Spleen (tissue), 11 donors: Measurements from ENCODE around the gene CIDEB. TPM values are rescaled to one million over a fixed set of nuclear protein-coding genes. Genes with fewer than 3 reads are reported as not detected.
A peak's percentile ranks its signal among the peaks of the same experiment; 100 is the strongest.

Source experiments
- DNase-seq: peaks from one replicate; pipeline ENCODE4 v3.0.0-alpha.2; 2020
- H3K27ac ChIP-seq, 8 donors: fragments of 200-600 bp; sonication (generic) in 7 of 8; 1 replicate in 4 of 8; 2 replicates in 4 of 8; pipeline versions ENCODE4 v1.5.0 to v1.8.0; 2016 to 2021; ENCODE audit warnings: inconsistent platforms in 4 of 8, mild to moderate bottlenecking in 4 of 8, moderate library complexity in 1 of 8
- H3K27me3 ChIP-seq, 7 donors: fragments of 200-600 bp; sonication (generic) in 6 of 7; replicated peaks in 1 of 7; 1 replicate in 4 of 7; 2 replicates in 3 of 7; pipeline versions ENCODE4 v1.5.0 to v1.8.0; 2016 to 2021; ENCODE audit warnings: inconsistent platforms in 3 of 7, mild to moderate bottlenecking in 1 of 7
- H3K36me3 ChIP-seq, 6 donors: fragments of 200-600 bp; sonication (generic) in 5 of 6; 1 replicate in 4 of 6; 2 replicates in 2 of 6; pipeline versions ENCODE4 v1.5.0 to v1.8.0; 2016 to 2021; ENCODE audit warnings: inconsistent platforms in 2 of 6
- H3K4me1 ChIP-seq, 6 donors: fragments of 200-600 bp; sonication (generic) in 5 of 6; 1 replicate in 3 of 6; 2 replicates in 3 of 6; pipeline versions ENCODE4 v1.5.0 to v1.8.0; 2016 to 2021; ENCODE audit warnings: inconsistent platforms in 3 of 6
- H3K4me3 ChIP-seq, 8 donors: fragments of 200-600 bp; sonication (generic) in 7 of 8; 1 replicate in 4 of 8; 2 replicates in 4 of 8; pipeline versions ENCODE4 v1.5.0 to v1.8.0; 2016 to 2021; ENCODE audit warnings: inconsistent platforms in 4 of 8, mild to moderate bottlenecking in 4 of 8, moderate library complexity in 2 of 8
- H3K9me3 ChIP-seq, 8 donors: fragments of 200-600 bp; sonication (generic) in 7 of 8; 1 replicate in 4 of 8; 2 replicates in 4 of 8; pipeline versions ENCODE4 v1.5.0 to v1.8.0; 2016 to 2021; ENCODE audit warnings: inconsistent platforms in 4 of 8
- POLR2A ChIP-seq, 3 donors: fragments of 450-650 bp; IDR thresholded peaks; one replicate each; pipeline ENCODE4 v1.5.1; 2017; ENCODE audit warnings: antibody characterized with exemption in 3 of 3, mild to moderate bottlenecking in 1 of 3
- POLR2AphosphoS5 ChIP-seq, 3 donors: sonication (generic); formaldehyde crosslinking; IDR thresholded peaks; one replicate each; pipeline ENCODE4 v1.5.1; 2017; ENCODE audit warnings: antibody characterized with exemption in 3 of 3
- WGBS, 5 donors: extraction: QIAGEN DNeasy Blood & Tissue Kit in 3 of 5; methylation state at CpG; one replicate each; pipeline versions ENCODE4 v1.1.5 to v1.1.7; 2013 to 2018; 5-methylcytosine and 5-hydroxymethylcytosine counted together
- intact Hi-C: fragments of 100-400 bp; cut with DNase I; formaldehyde crosslinking; loops from one replicate; pipeline ENCODE4 v1.15.0; 2023; ENCODE audit warnings: low total_unique reads
- polyA plus RNA-seq, 3 donors: library from polyadenylated mRNA; stranded (reverse); fragments of 200-250 nt; gene quantifications; one replicate each; pipeline ENCODE4 v1.2.1, GENCODE V29; 2013
- total RNA-seq, 7 donors: library from RNA; depleted of rRNA in 3 of 7; stranded (reverse); fragments of >200 nt in 3 of 7; fragmentation: NEBNext Ultra II Directional in 4 of 7; extraction: Animal tissue kit (Norgen Biotek cat#: 25700) in 4 of 7; gene quantifications; one replicate each; pipeline versions ENCODE4 v1.1.0 to v1.2.1, GENCODE V29; 2016 to 2021
- TF ChIP-seq, protein P1 (sequence below), 11 experiments: fragments of 200-600 bp in 7 of 11; fragments of 450-650 bp in 4 of 11; sonication (generic) in 4 of 11; IDR thresholded peaks in 8 of 11; conservative IDR thresholded peaks in 3 of 11; 1 replicate in 7 of 11; 2 replicates in 4 of 11; pipeline versions ENCODE4 v1.4.0 to v1.8.0; 2016 to 2021; ENCODE audit warnings: antibody characterized with exemption in 11 of 11, inconsistent platforms in 4 of 11, mild to moderate bottlenecking in 1 of 11
- donor health status: healthy with polysubstance abuse.
- donor health status: DM: no; HTN: no; CAD: no; lungs with moderate emphysema.
- donor health status: DM: no; HTN: no; CAD: no.
- donor health status: Bipolar disorder and iron deficiency.
- donor health status: healthy.
- donor health status: DM: no; HTN: no; CAD: no.
- donor health status: DM: yes; HTN: yes; CAD: no.

CIDEB gene
- total and polyA plus RNA-seq, 10 donors: 31.0 to 145 (median 81.6) TPM

DNA sequence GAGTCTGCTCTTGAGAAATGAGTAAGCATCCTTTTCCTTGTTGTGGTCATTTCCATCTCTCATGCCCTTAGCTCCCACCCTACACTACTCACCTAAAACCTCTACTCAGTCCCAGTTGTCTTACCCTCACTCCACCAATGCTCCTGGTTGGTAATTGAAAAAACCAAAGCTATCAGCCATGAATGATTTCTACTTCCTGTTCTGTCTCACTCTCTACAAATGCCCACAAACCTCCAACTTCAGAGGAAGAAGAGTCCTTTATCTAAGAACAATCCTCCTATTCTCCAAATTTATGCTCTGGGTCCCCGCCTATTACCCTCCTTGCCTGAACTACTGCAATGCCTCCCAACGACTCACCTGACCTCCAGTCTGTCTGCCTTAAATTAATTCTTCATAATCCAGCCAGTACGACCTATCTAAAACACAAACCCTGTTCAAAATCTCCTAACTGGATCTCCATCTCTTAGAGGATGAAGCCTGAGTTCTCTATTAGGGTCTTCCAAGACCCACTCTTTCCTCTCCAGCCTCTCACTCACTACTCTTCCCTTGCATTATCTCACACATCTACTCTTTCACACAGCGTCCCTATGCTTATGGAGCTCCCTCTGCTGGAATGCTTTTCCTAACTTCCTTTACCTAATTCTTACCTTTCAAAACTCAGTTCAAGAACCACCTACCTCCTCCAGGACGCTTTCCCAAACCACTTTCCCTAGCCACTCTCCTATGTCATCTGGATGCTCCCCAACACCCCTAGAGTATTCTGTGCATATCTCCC, 10.4 kb downstream of the CIDEB start:
- peaks cover 3 to 60% (median 34%) of the 10 kb centered on the region in 6 donors for H3K36me3 ChIP-seq
- H3K4me3 ChIP-seq: no peak overlapping the region
- H3K9me3 ChIP-seq: no peaks in the 10 kb centered on the region
- no peaks in the 10 kb centered on the region for H3K27me3 ChIP-seq
- TF ChIP-seq POLR2A (IDR thresholded peaks at IDR 0.05): no peak
- TF ChIP-seq, protein P1, sequence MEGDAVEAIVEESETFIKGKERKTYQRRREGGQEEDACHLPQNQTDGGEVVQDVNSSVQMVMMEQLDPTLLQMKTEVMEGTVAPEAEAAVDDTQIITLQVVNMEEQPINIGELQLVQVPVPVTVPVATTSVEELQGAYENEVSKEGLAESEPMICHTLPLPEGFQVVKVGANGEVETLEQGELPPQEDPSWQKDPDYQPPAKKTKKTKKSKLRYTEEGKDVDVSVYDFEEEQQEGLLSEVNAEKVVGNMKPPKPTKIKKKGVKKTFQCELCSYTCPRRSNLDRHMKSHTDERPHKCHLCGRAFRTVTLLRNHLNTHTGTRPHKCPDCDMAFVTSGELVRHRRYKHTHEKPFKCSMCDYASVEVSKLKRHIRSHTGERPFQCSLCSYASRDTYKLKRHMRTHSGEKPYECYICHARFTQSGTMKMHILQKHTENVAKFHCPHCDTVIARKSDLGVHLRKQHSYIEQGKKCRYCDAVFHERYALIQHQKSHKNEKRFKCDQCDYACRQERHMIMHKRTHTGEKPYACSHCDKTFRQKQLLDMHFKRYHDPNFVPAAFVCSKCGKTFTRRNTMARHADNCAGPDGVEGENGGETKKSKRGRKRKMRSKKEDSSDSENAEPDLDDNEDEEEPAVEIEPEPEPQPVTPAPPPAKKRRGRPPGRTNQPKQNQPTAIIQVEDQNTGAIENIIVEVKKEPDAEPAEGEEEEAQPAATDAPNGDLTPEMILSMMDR (IDR thresholded peaks at IDR 0.05 in 8 of 11, conservative IDR thresholded peaks at IDR 0.05 in 3 of 11): peak in 6 of 11 experiments; percentile 15 to 57 (median 35)
- no peak for DNase-seq
- 36 to 51% (median 44%) methylated on average over 5 of the region's 5 CpGs for WGBS, 5 donors
- H3K4me1 ChIP-seq: peaks cover 31 to 64% (median 54%) of the 10 kb centered on the region in 6 donors
- intact Hi-C loops: no loop called here
- peak overlapping the region in 7 of 8 donors; percentile 0 to 62 (median 41) for H3K27ac ChIP-seq

DNA sequence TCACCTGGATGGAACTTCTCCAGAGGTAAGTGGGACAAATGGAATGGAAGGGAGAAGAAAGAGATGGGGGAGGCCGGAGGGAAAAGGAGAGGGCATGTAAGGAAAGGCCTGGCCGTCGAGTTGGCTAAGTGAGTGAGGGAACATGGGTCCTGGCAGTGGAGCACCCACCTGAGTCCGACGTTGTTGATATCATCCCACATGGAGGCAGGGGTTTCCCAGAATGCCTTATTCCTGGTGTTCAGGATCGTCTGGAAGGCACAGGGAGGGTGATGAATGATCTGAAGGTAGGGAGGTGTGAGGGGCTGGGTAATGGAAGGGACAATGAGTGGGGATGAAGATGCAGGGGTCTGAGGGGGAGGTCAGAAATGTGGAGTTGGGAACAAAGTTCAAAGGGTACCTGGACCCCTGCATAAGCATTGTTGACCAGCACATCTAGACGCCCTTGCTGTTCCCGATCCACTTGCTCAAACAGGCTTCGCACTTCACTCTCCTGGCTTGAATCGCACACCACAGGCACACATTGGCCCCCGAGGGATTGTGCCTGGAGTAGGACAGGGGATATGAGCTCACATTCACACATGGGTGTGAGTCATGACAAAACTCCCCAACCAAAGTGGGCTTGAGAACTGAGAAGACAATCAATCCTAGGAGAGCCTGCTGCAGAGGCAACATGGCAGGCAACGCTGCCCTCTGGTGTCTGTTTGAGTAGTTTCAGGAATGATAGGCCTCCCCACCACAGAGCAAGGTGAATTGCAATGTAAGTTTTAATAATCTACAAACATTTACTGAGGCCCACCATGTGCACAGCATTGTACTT, 11.2 kb downstream of the CIDEB start:
- H3K4me3 ChIP-seq: no peak overlapping the region
- H3K9me3 ChIP-seq: no peaks in the 10 kb centered on the region
- TF ChIP-seq POLR2AphosphoS5 (IDR thresholded peaks at IDR 0.05) (peak in 2 of 3 donors; percentile 25 to 64), POLR2A (IDR thresholded peaks at IDR 0.05) (no peak)
- TF ChIP-seq, protein P1 (IDR thresholded peaks at IDR 0.05 in 8 of 11, conservative IDR thresholded peaks at IDR 0.05 in 3 of 11): peak; percentile 58 to 91 (median 80)
- H3K27ac ChIP-seq: peak overlapping the region in 7 of 8 donors; percentile 0 to 62 (median 41)
- DNase-seq: peak; percentile 88
- intact Hi-C loops: no loop called here
- peaks cover 3 to 60% (median 34%) of the 10 kb centered on the region in 6 donors for H3K36me3 ChIP-seq
- 67 to 74% (median 69%) methylated on average over 12 of the region's 12 CpGs for WGBS, 5 donors
- peaks cover 31 to 57% (median 51%) of the 10 kb centered on the region in 6 donors for H3K4me1 ChIP-seq
- no peaks in the 10 kb centered on the region for H3K27me3 ChIP-seq

DNA sequence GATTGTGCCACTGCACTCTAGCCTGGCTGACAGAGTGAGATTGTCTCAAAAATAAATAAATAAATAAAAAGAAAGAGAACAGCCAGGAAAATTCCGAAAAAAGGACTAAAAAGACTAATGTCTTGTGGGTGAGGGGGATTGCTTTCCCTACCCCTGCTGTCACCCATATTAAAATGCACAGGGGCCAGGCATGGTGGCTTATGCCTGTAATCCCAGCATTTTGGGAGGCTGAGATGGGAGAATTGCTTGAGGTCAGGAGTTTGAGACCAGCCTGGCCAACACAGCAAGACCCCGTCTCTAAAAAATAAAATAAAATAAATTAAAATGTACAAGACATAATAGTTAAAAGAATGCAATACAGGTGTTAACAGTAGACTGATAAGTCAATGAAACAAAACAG, 14.3 kb downstream of the CIDEB start:
- TF ChIP-seq POLR2AphosphoS5 (IDR thresholded peaks at IDR 0.05) (no peak), POLR2A (IDR thresholded peaks at IDR 0.05) (no peak)
- TF ChIP-seq, protein P1 (IDR thresholded peaks at IDR 0.05 in 8 of 11, conservative IDR thresholded peaks at IDR 0.05 in 3 of 11): no peak
- Histone ChIP-seq H3K27me3 (no peaks in the 10 kb centered on the region), H3K36me3 (peaks cover 3 to 82% (median 57%) of the 10 kb centered on the region in 6 donors), H3K4me1 (peaks cover 17 to 42% (median 24%) of the 10 kb centered on the region in 6 donors), H3K4me3 (no peak overlapping the region), H3K27ac (no peak overlapping the region), H3K9me3 (no peaks in the 10 kb centered on the region)
- WGBS, 5 donors: 92 to 100% (median 97%) methylated on average over 2 of the region's 2 CpGs
- no peak for DNase-seq
- intact Hi-C loops: no loop called here
